SK-N-MC (cell line): ENCODE data around the gene TTC34.

Source experiments
- EZH2 ChIP-seq: fragments of 200-600 bp; sonication (generic); IDR thresholded peaks from one replicate; pipeline ENCODE4 v1.6.1; 2017; ENCODE audit warnings: antibody characterized with exemption
- FOXP2 ChIP-seq: optimal IDR thresholded peaks from 2 replicates; pipeline ENCODE3; 2011; ENCODE audit warnings: mild to moderate bottlenecking, moderate library complexity; ENCODE audit not compliant: insufficient read depth; ENCODE audit errors: extremely low read length, control extremely low read depth
- POLR2AphosphoS5 ChIP-seq: IDR thresholded peaks from 2 replicates; pipeline ENCODE4 v1.6.1; 2012; ENCODE audit warnings: mild to moderate bottlenecking, low read depth, low read length, borderline replicate concordance

GRCh38 chr1:2598329-2598931, 203.1 kb downstream of the TTC34 start:
- TF ChIP-seq EZH2 (no peak), POLR2AphosphoS5 (no peak), FOXP2 (no peak)
